ENCODE data around the gene FLNB.
A peak's percentile ranks its signal among the peaks of the same experiment; 100 is the strongest.

The FLNB gene

DNA sequence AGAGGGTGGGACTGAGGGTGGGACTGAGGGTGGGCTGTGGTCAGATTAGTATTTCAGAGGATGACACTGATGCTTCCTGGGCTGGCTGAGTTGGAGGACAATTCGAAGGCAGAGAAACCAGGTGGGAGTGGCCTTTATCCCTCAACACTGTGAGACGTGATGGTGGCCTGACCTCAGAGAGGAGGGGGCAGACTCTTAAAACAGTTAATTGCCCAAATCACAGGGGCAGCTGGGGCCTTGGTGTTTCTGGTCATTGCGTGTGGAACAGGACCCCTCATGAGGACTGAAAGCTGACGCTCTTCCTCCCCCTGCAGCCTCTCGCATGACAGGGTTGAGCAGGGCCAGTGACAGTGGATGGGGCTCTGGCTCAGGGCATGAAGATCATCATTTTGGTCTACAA, 183.8 kb downstream of the FLNB start:
- Histone ChIP-seq H3K79me1 (replicated peaks; ENCODE audit: low read length, poor library complexity, severe bottlenecking) (no peaks in the 10 kb centered on the region), H2AFZ (ENCODE audit: low read depth, low read length) (no peak overlapping the region), H2AK5ac (ENCODE audit: low read length, severe bottlenecking) (no peak overlapping the region), H4K91ac (ENCODE audit: low read length) (no peak overlapping the region), H3K23ac (ENCODE audit: low read length in 2 of 2) (peak overlapping the region in 1 of 2 experiments; percentile 41), H4K8ac (ENCODE audit: low read length) (no peak overlapping the region), H3K4me2 (ENCODE audit: low read length, poor library complexity, severe bottlenecking) (no peak overlapping the region), H3K4me1 (ENCODE audit: control insufficient read depth, insufficient read depth, low read depth, low read length) (peaks cover 5% of the 10 kb centered on the region), H2BK15ac (ENCODE audit: low read depth, poor library complexity, severe bottlenecking) (no peak overlapping the region), H3K27me3 (ENCODE audit: control insufficient read depth in 1 of 2, insufficient read depth in 1 of 2, low read length in 2 of 2) (no peaks in the 10 kb centered on the region), H3K4me3 (ENCODE audit: insufficient read depth in 1 of 2, low read depth in 1 of 2, low read length in 2 of 2) (no peak overlapping the region), H3K36me3 (ENCODE audit: control insufficient read depth in 1 of 2, insufficient read depth in 2 of 2, low read depth in 1 of 2, low read length in 2 of 2) (no peaks in the 10 kb centered on the region), H2BK120ac (ENCODE audit: low read depth, low read length) (no peak overlapping the region), H2BK5ac (ENCODE audit: low read depth, low read length, poor library complexity, severe bottlenecking) (no peak overlapping the region), H3K18ac (ENCODE audit: low read depth in 1 of 2, low read length in 2 of 2) (no peak overlapping the region), H3K4ac (ENCODE audit: low read depth in 1 of 2, low read length in 2 of 2) (no peak overlapping the region), H3K27ac (ENCODE audit: low read length, poor library complexity, severe bottlenecking) (no peak overlapping the region), H3K9me3 (ENCODE audit: control insufficient read depth, low read length) (no peaks in the 10 kb centered on the region), H3K9ac (ENCODE audit: low read length) (no peak overlapping the region), H3K14ac (ENCODE audit: low read length in 2 of 2) (peak overlapping the region in 1 of 2 experiments; percentile 49), H2BK12ac (ENCODE audit: low read length in 2 of 2) (no peak overlapping the region)
- 76% methylated on average over 5 of the region's 5 CpGs for WGBS
- no peak for DNase-seq

DNA sequence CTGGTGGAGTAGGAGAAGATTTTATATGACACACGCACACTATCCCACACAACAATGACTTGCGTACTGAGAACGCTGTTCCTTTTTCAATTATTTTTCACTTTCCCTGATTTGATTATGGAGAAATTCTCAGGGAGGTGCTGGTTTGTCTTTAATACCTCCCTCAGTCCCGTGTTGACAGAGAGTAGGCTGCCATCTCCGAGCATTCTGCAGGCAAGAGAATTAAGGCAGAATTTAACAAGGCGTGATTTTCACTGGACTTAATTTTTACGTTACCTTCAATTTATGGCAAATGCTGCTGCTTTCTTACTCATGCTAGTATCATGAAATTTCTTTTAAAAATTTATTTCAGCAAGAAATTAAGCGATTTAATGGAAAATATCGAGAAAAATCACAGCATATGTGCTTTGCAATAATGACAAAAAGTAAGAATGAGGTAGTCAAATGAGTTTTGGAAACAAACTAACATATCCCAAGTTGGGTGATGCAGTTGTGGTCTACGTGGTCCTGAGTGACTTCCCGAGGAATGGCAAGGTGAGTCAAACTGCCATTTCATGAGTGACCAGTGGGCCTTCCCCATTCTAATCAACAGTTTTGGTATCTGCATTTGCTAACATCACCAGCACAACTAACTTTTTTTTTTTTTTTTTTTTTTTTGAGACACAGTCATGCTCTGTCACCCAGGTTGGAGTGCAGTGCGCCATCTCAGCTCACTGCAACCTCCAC, 185.6 kb downstream of the FLNB start:
- Histone ChIP-seq H2BK5ac (ENCODE audit: low read depth, low read length, poor library complexity, severe bottlenecking) (no peak overlapping the region), H3K9ac (ENCODE audit: low read length) (no peak overlapping the region), H2BK15ac (ENCODE audit: low read depth, poor library complexity, severe bottlenecking) (no peak overlapping the region), H4K8ac (ENCODE audit: low read length) (no peak overlapping the region), H2BK120ac (ENCODE audit: low read depth, low read length) (no peak overlapping the region), H2AK5ac (ENCODE audit: low read length, severe bottlenecking) (no peak overlapping the region), H3K4me3 (ENCODE audit: insufficient read depth in 1 of 2, low read depth in 1 of 2, low read length in 2 of 2) (no peak overlapping the region), H3K27ac (ENCODE audit: low read length, poor library complexity, severe bottlenecking) (no peak overlapping the region), H3K23ac (ENCODE audit: low read length in 2 of 2) (no peak overlapping the region), H3K79me1 (replicated peaks; ENCODE audit: low read length, poor library complexity, severe bottlenecking) (no peaks in the 10 kb centered on the region), H3K36me3 (ENCODE audit: control insufficient read depth in 1 of 2, insufficient read depth in 2 of 2, low read depth in 1 of 2, low read length in 2 of 2) (no peaks in the 10 kb centered on the region), H3K18ac (ENCODE audit: low read depth in 1 of 2, low read length in 2 of 2) (no peak overlapping the region), H3K27me3 (ENCODE audit: control insufficient read depth in 1 of 2, insufficient read depth in 1 of 2, low read length in 2 of 2) (peaks cover 0 to 4% of the 10 kb centered on the region in 2 experiments), H3K9me3 (ENCODE audit: control insufficient read depth, low read length) (no peaks in the 10 kb centered on the region), H3K4me2 (ENCODE audit: low read length, poor library complexity, severe bottlenecking) (no peak overlapping the region), H4K91ac (ENCODE audit: low read length) (no peak overlapping the region), H2BK12ac (ENCODE audit: low read length in 2 of 2) (no peak overlapping the region), H3K14ac (ENCODE audit: low read length in 2 of 2) (no peak overlapping the region), H2AFZ (ENCODE audit: low read depth, low read length) (no peak overlapping the region), H3K4ac (ENCODE audit: low read depth in 1 of 2, low read length in 2 of 2) (no peak overlapping the region), H3K4me1 (ENCODE audit: control insufficient read depth, insufficient read depth, low read depth, low read length) (peaks cover 2% of the 10 kb centered on the region)
- DNase-seq = no peak
- 95% methylated on average over 11 of the region's 12 CpGs for WGBS

DNA sequence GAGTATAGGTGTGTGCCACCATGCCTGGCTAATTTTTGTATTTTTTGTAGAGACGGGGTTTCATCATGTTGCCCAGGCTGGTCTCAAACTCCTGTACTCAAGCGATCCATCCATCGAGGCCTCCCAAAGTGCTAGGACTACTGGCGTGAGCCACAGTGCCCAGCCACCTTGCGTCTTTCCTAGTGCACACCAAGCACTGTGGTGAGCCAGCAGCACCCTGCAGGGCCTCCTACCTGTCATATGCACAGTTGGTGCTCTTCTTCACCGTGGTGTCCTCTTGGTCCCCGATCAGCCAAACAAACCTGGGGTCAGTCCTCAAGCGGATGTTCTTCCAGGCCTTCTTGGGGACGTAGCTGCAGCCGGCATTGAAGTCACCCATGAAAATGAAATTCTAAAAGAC, 189.4 kb downstream of the FLNB start:
- Histone ChIP-seq H4K8ac (ENCODE audit: low read length) (no peak overlapping the region), H3K4ac (ENCODE audit: low read depth in 1 of 2, low read length in 2 of 2) (no peak overlapping the region), H3K4me2 (ENCODE audit: low read length, poor library complexity, severe bottlenecking) (no peak overlapping the region), H3K4me1 (ENCODE audit: control insufficient read depth, insufficient read depth, low read depth, low read length) (no peaks in the 10 kb centered on the region), H3K36me3 (ENCODE audit: control insufficient read depth in 1 of 2, insufficient read depth in 2 of 2, low read depth in 1 of 2, low read length in 2 of 2) (no peaks in the 10 kb centered on the region), H3K9me3 (ENCODE audit: control insufficient read depth, low read length) (no peaks in the 10 kb centered on the region), H2AK5ac (ENCODE audit: low read length, severe bottlenecking) (no peak overlapping the region), H3K27me3 (ENCODE audit: control insufficient read depth in 1 of 2, insufficient read depth in 1 of 2, low read length in 2 of 2) (peaks cover 0 to 16% of the 10 kb centered on the region in 2 experiments), H3K9ac (ENCODE audit: low read length) (no peak overlapping the region), H2BK12ac (ENCODE audit: low read length in 2 of 2) (no peak overlapping the region), H3K23ac (ENCODE audit: low read length in 2 of 2) (no peak overlapping the region), H3K79me1 (replicated peaks; ENCODE audit: low read length, poor library complexity, severe bottlenecking) (no peaks in the 10 kb centered on the region), H4K91ac (ENCODE audit: low read length) (no peak overlapping the region), H2BK15ac (ENCODE audit: low read depth, poor library complexity, severe bottlenecking) (no peak overlapping the region), H3K18ac (ENCODE audit: low read depth in 1 of 2, low read length in 2 of 2) (no peak overlapping the region), H2BK120ac (ENCODE audit: low read depth, low read length) (no peak overlapping the region), H2BK5ac (ENCODE audit: low read depth, low read length, poor library complexity, severe bottlenecking) (no peak overlapping the region), H3K4me3 (ENCODE audit: insufficient read depth in 1 of 2, low read depth in 1 of 2, low read length in 2 of 2) (no peak overlapping the region), H2AFZ (ENCODE audit: low read depth, low read length) (no peak overlapping the region), H3K27ac (ENCODE audit: low read length, poor library complexity, severe bottlenecking) (no peak overlapping the region), H3K14ac (ENCODE audit: low read length in 2 of 2) (no peak overlapping the region)
- WGBS = 98% methylated on average over 10 of the region's 10 CpGs
- DNase-seq = no peak

DNA sequence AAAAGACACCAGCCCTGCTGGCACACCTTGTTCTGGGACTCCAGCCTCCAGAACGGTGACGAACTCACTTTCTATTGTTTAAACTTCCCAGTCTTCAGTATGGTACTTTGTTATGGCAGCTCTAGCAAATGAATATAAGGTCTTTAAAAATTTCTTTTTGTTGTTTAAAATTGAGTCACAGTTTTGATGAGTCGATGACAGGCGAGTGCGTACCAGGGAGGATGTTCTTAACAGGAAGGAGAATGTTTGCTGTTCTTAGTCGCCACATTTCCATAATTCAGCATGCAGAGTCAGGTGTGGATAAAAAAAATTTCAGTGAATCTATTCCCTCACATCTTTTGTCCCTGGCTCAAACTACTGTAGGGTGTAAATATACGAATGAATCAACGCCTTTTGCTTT, 190.1 kb downstream of the FLNB start:
- Histone ChIP-seq H3K79me1 (replicated peaks; ENCODE audit: low read length, poor library complexity, severe bottlenecking) (no peaks in the 10 kb centered on the region), H2BK120ac (ENCODE audit: low read depth, low read length) (no peak overlapping the region), H2AK5ac (ENCODE audit: low read length, severe bottlenecking) (no peak overlapping the region), H3K4me2 (ENCODE audit: low read length, poor library complexity, severe bottlenecking) (no peak overlapping the region), H2BK5ac (ENCODE audit: low read depth, low read length, poor library complexity, severe bottlenecking) (no peak overlapping the region), H3K18ac (ENCODE audit: low read depth in 1 of 2, low read length in 2 of 2) (no peak overlapping the region), H3K14ac (ENCODE audit: low read length in 2 of 2) (no peak overlapping the region), H3K27ac (ENCODE audit: low read length, poor library complexity, severe bottlenecking) (no peak overlapping the region), H3K36me3 (ENCODE audit: control insufficient read depth in 1 of 2, insufficient read depth in 2 of 2, low read depth in 1 of 2, low read length in 2 of 2) (no peaks in the 10 kb centered on the region), H4K91ac (ENCODE audit: low read length) (no peak overlapping the region), H3K4me3 (ENCODE audit: insufficient read depth in 1 of 2, low read depth in 1 of 2, low read length in 2 of 2) (no peak overlapping the region), H3K27me3 (ENCODE audit: control insufficient read depth in 1 of 2, insufficient read depth in 1 of 2, low read length in 2 of 2) (peaks cover 0 to 16% of the 10 kb centered on the region in 2 experiments), H3K23ac (ENCODE audit: low read length in 2 of 2) (no peak overlapping the region), H3K4me1 (ENCODE audit: control insufficient read depth, insufficient read depth, low read depth, low read length) (no peaks in the 10 kb centered on the region), H2BK12ac (ENCODE audit: low read length in 2 of 2) (no peak overlapping the region), H3K9me3 (ENCODE audit: control insufficient read depth, low read length) (no peaks in the 10 kb centered on the region), H3K4ac (ENCODE audit: low read depth in 1 of 2, low read length in 2 of 2) (no peak overlapping the region), H4K8ac (ENCODE audit: low read length) (no peak overlapping the region), H3K9ac (ENCODE audit: low read length) (no peak overlapping the region), H2BK15ac (ENCODE audit: low read depth, poor library complexity, severe bottlenecking) (no peak overlapping the region), H2AFZ (ENCODE audit: low read depth, low read length) (no peak overlapping the region)
- no peak for DNase-seq
- 79% methylated on average over 5 of the region's 8 CpGs for WGBS

Data from mesenchymal stem cell (in vitro differentiated cells and primary cell).